ENCODE results near the gene ZNF3. TPM values are rescaled to one million over a fixed set of nuclear protein-coding genes. Genes with fewer than 3 reads are reported as not detected.

ZNF3 gene
- total RNA-seq, 1 donor from 2014 or later: 21.1 TPM

- Histone ChIP-seq H3K36me3 (ENCODE audit: control insufficient read depth, insufficient read depth, low read length) (peaks cover 17% of the 10 kb centered on the region), H3K27me3 (ENCODE audit: control insufficient read depth, insufficient read depth, low read length) (no peaks in the 10 kb centered on the region), H3K4me3 (ENCODE audit: low read depth, low read length) (no peak overlapping the region)
- no peak for TF ChIP-seq CTCF (IDR thresholded peaks at IDR 0.05; ENCODE audit: insufficient read depth, low read length, severe bottlenecking)
- DNase-seq (ENCODE audit: low read depth): no peak
- no peak for FAIRE-seq
Measured at GRCh38 chr7:100024020-100024619, 57.4 kb downstream of the ZNF3 start.

- Histone ChIP-seq H3K36me3 (ENCODE audit: control insufficient read depth, insufficient read depth, low read length) (peaks cover 17% of the 10 kb centered on the region), H3K4me3 (ENCODE audit: low read depth, low read length) (no peak overlapping the region), H3K27me3 (ENCODE audit: control insufficient read depth, insufficient read depth, low read length) (no peaks in the 10 kb centered on the region)
- FAIRE-seq (no peak), DNase-seq (ENCODE audit: low read depth) (no peak)
- no peak for TF ChIP-seq CTCF (IDR thresholded peaks at IDR 0.05; ENCODE audit: insufficient read depth, low read length, severe bottlenecking)
Measured at GRCh38 chr7:100023526-100023925, 58.0 kb downstream of the ZNF3 start.

GRCh38 chr7:100022621-100023020 is 58.9 kb downstream of the ZNF3 start:
- FAIRE-seq (no peak), DNase-seq (ENCODE audit: low read depth) (peak; percentile 57)
- H3K27me3 ChIP-seq (ENCODE audit: control insufficient read depth, insufficient read depth, low read length): no peaks in the 10 kb centered on the region
- no peak for TF ChIP-seq CTCF (IDR thresholded peaks at IDR 0.05; ENCODE audit: insufficient read depth, low read length, severe bottlenecking)
- peaks cover 15% of the 10 kb centered on the region for H3K36me3 ChIP-seq (ENCODE audit: control insufficient read depth, insufficient read depth, low read length)
- no peak overlapping the region for H3K4me3 ChIP-seq (ENCODE audit: low read depth, low read length)

GRCh38 chr7:100021297-100021696 is 60.2 kb downstream of the ZNF3 start:
- Histone ChIP-seq H3K4me3 (ENCODE audit: low read depth, low read length) (no peak overlapping the region), H3K27me3 (ENCODE audit: control insufficient read depth, insufficient read depth, low read length) (no peaks in the 10 kb centered on the region), H3K36me3 (ENCODE audit: control insufficient read depth, insufficient read depth, low read length) (peaks cover 14% of the 10 kb centered on the region)
- no peak for DNase-seq (ENCODE audit: low read depth)
- no peak for TF ChIP-seq CTCF (IDR thresholded peaks at IDR 0.05; ENCODE audit: insufficient read depth, low read length, severe bottlenecking)
- no peak for FAIRE-seq

Other genes with a start within 250 kb of the ZNF3 start
- gene OR2AE1, start 204.7 kb downstream of the ZNF3 start, total RNA-seq: not detected in 2 replicates
- 17.1 and 20.7 TPM in 2 replicates for gene TRIM4, start 162.2 kb downstream of the ZNF3 start, total RNA-seq
- not detected in 2 replicates for gene GJC3, start 152.1 kb downstream of the ZNF3 start, total RNA-seq
- 1.2 and 1.6 TPM in 2 replicates for gene AZGP1, start 105.7 kb downstream of the ZNF3 start, total RNA-seq
- gene ZKSCAN1, start 66.1 kb downstream of the ZNF3 start, total RNA-seq: 25.0 and 33.2 TPM in 2 replicates
- 9.6 and 11.6 TPM in 2 replicates for gene ZSCAN21, start 31.9 kb downstream of the ZNF3 start, total RNA-seq
- 60.0 and 77.6 TPM in 2 replicates for gene COPS6, start 7.2 kb upstream of the ZNF3 start, total RNA-seq
- gene MCM7, start 19.7 kb upstream of the ZNF3 start, total RNA-seq: 15.9 and 46.1 TPM in 2 replicates
- 13.3 and 22.6 TPM in 2 replicates for gene AP4M1, start 19.9 kb upstream of the ZNF3 start, total RNA-seq
- gene TAF6, start 37.6 kb upstream of the ZNF3 start, total RNA-seq: 16.9 and 22.9 TPM in 2 replicates
- 2.4 and 2.9 TPM in 2 replicates for gene CNPY4, start 37.9 kb upstream of the ZNF3 start, total RNA-seq
- gene MBLAC1, start 45.2 kb upstream of the ZNF3 start, total RNA-seq: 1.2 and 1.6 TPM in 2 replicates
- 82.7 and 108 TPM in 2 replicates for gene LAMTOR4, start 67.2 kb upstream of the ZNF3 start, total RNA-seq
- 3.4 and 5.5 TPM in 2 replicates for gene TRAPPC14, start 77.0 kb upstream of the ZNF3 start, total RNA-seq
- gene GAL3ST4, start 86.9 kb upstream of the ZNF3 start, total RNA-seq: under 0.01 and 0.51 TPM in 2 replicates
- 1.0 and 1.3 TPM in 2 replicates for gene GPC2, start 95.7 kb upstream of the ZNF3 start, total RNA-seq
- gene STAG3, start 96.2 kb upstream of the ZNF3 start, total RNA-seq: under 0.01 and 0.13 TPM in 2 replicates
- not detected in 2 replicates for gene PVRIG, start 138.2 kb upstream of the ZNF3 start, total RNA-seq
- not detected in 2 replicates for gene SPDYE3, start 226.0 kb upstream of the ZNF3 start, total RNA-seq